Measurements from ENCODE around the gene CCNC.
"Not testable (repeated sequence)": the region's sequence is repeated elsewhere in the genome, so short reads cannot be mapped to it uniquely, and the experiment has no call there.

The CCNC gene

DNA sequence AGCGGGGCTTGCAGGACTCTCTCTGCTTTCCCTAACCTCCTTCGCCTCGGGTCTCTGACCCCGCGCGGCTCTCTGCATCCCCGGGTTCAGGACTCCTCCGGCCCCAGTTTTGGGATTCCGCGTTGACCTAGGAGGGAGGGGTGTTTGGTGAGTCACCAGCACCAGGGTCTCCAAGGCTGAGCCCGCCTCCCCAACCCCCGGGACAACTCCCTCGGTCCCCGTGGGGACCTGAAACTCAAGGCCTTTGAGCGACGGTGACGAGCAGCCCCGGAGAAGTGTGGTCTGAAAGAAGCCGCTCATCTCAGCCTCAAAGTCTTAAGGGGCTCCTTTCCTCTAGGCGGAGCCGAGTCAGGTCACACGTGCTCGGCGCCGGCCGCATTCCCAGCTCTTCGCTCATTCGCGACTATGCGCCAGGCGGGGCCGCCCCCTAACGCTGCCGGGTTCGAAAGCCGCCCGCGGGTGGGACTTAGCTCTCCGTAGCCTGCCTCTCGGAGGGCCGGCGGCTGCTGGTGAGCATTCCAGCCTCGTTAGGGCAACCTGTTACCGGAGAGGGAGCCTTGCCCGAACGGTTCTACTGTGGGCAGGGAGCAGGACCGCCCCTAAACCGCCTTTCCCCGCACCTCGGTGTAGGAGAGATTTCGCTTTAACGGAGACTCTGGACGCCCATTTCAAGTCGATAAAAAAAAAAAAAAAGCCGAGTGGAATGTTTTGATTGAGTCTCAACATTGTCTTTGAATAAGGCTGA lies 35.1 kb upstream of the CCNC start:
- CTCF ChIA-PET = no interaction called here
- POLR2A ChIA-PET = no interaction called here

DNA sequence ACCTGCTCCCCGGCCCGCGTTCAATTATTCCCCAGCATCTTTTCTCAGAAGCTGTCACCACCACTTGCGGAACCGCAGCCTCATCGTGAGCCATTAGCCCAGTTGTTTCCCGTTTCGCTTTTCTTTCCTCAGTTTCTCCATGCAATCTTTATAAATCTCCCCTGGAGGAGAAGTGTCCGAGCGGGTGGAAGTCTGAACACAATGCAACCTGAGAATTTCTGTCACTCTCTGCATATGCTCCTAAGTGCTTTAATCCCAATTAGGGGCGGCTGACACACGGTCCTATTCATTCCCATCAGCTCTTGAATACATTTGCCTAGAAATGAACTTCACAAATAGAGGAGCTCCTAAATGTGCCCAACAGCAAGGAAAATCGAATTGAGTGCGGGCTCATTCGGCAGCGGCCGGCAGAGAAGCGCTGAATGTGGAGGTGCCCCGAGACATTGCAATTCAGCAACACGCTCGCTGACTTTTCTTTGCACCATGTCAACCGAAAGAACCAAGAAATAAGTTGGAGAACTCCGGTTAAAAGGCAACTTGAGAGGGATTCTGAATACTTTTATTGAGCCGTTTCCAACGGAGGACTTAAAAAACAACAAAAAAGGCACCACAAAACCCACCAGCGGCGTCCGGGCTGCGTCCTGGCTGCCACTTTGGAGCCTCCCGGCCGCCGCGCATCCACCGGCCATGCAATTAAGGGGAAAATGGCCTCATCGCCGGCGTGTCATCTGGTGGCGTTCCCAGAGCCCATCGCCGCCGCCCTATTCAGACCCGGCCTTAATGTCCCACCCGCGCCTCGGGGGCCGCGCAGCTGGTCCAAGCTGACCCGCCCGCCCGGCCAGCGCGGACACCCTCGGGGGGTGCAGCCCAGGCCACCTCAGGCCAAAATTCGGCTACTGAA lies 34.3 kb upstream of the CCNC start:
- peak overlapping the region; percentile 36; the same call in 1 of the 2 replicates for H3K4me3 ChIP-seq (ENCODE audit: low read depth, low read length)
- ChIA-PET CTCF (no interaction called here), POLR2A (no interaction called here)
- TF ChIP-seq, protein P1, sequence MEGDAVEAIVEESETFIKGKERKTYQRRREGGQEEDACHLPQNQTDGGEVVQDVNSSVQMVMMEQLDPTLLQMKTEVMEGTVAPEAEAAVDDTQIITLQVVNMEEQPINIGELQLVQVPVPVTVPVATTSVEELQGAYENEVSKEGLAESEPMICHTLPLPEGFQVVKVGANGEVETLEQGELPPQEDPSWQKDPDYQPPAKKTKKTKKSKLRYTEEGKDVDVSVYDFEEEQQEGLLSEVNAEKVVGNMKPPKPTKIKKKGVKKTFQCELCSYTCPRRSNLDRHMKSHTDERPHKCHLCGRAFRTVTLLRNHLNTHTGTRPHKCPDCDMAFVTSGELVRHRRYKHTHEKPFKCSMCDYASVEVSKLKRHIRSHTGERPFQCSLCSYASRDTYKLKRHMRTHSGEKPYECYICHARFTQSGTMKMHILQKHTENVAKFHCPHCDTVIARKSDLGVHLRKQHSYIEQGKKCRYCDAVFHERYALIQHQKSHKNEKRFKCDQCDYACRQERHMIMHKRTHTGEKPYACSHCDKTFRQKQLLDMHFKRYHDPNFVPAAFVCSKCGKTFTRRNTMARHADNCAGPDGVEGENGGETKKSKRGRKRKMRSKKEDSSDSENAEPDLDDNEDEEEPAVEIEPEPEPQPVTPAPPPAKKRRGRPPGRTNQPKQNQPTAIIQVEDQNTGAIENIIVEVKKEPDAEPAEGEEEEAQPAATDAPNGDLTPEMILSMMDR (IDR thresholded peaks at IDR 0.05; ENCODE audit: insufficient read depth, low read length, missing control alignments) = no peak
- no peak for DNase-seq (ENCODE audit: low read depth, low spot score)

More for the DNA sequence above, 35.1 kb upstream of the CCNC start:
- DNase-seq (ENCODE audit: low read depth, low spot score) = no peak
- TF ChIP-seq, protein P1 (IDR thresholded peaks at IDR 0.05; ENCODE audit: insufficient read depth, low read length, missing control alignments) = no peak
- peak overlapping the region; percentile 36 for H3K4me3 ChIP-seq (ENCODE audit: low read depth, low read length)

DNA sequence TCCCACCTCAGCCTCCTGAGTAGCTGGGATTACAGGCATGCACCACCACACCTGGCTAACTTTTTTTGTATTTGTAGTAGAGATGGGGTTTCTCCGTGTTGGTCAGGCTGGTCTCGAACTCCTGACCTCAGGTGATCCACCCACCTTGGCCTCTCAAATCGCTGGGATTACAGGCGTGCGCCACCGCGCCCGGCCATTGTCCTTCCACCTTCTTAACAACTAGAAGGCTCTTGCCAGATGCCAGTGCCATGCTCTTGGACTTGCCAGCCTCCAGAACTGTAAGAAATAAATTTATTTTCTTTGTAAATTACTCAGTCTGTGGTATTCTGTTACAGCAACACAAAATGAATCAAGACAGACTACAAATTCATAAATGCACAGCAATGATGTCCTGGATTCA lies 26.2 kb upstream of the CCNC start:
- CTCF ChIA-PET; POLR2A ChIA-PET; H3K4me3 ChIP-seq (ENCODE audit: low read depth, low read length); DNase-seq (ENCODE audit: low read depth, low spot score): not testable (repeated sequence)

GRCh38 chr6:99592900-99593299 lies 24.4 kb upstream of the CCNC start:
- ChIA-PET POLR2A (no interaction called here), CTCF (no interaction called here)
- H3K4me3 ChIP-seq (ENCODE audit: low read depth, low read length) = no peak overlapping the region
- no peak for DNase-seq (ENCODE audit: low read depth, low spot score)
- TF ChIP-seq, protein P1 (IDR thresholded peaks at IDR 0.05; ENCODE audit: insufficient read depth, low read length, missing control alignments) = no peak

DNA sequence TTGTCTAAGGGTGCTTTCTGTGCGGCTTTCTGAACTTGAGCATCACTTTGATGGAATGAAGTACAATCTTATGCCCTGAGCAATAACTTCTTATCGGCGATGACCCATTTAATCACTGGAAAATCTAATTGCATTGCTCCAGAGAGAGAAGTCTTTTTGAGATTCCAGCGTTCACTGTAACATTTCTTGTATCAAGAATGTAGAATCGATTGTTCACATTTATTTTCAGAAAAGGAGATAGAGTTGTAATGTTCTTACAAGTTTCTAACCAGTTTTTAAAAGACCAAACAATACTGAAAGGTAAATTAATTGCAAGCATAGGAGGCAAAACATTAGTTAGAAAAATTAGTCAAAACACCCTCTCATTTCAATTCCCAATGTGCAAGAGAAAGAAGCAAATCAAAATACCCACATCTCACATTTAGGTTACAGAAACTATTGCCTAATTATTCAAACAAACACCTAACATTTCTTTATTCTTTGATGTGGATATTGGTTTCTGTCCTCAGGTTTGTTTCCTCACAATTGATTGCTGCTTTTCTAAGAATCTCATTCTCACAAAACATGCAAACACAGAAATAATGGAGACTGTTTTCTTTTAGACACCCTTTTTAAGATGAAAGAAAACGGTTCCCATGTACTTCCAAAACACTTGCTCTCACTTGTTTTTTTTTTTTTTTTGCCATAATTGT lies 23.4 kb upstream of the CCNC start:
- no peak overlapping the region for H3K4me3 ChIP-seq (ENCODE audit: low read depth, low read length)
- no peak for DNase-seq (ENCODE audit: low read depth, low spot score)
- ChIA-PET POLR2A (no interaction called here), CTCF (no interaction called here)
- TF ChIP-seq, protein P1 (IDR thresholded peaks at IDR 0.05; ENCODE audit: insufficient read depth, low read length, missing control alignments) = no peak

- ChIA-PET CTCF (no interaction called here), POLR2A (no interaction called here)
- TF ChIP-seq, protein P1 (IDR thresholded peaks at IDR 0.05; ENCODE audit: insufficient read depth, low read length, missing control alignments) = no peak
- no peak for DNase-seq (ENCODE audit: low read depth, low spot score)
- H3K4me3 ChIP-seq (ENCODE audit: low read depth, low read length) = no peak overlapping the region
Observed at GRCh38 chr6:99590728-99591672, 22.5 kb upstream of the CCNC start.
